ENCODE data around the gene HPGDS. TPM values are rescaled to one million over a fixed set of nuclear protein-coding genes. Genes with fewer than 3 reads are reported as not detected.
A peak's percentile ranks its signal among the peaks of the same experiment; 100 is the strongest.

The HPGDS gene
- total and polyA plus RNA-seq, 2 of the 13 experiments (the other 11 are each of a cell fraction or from before 2014, with no cell fraction given) = not detected

GRCh38 chr4:94329933-94330332 lies 12.7 kb downstream of the HPGDS start:
- Histone ChIP-seq H3K9me3 (ENCODE audit: low read length) (peaks cover 21% of the 10 kb centered on the region), H3K79me2 (ENCODE audit: insufficient read depth, low read length) (no peaks in the 10 kb centered on the region), H4K20me1 (ENCODE audit: insufficient read depth, low read length) (no peaks in the 10 kb centered on the region), H3K4me1 (ENCODE audit: insufficient read depth, low read length) (no peaks in the 10 kb centered on the region), H3K36me3 (replicated peaks in 1 of 2; ENCODE audit: control insufficient read depth in 1 of 2, insufficient read depth in 2 of 2, low read length in 2 of 2) (no peaks in the 10 kb centered on the region), H2AFZ (ENCODE audit: low read length) (no peak overlapping the region), H3K4me2 (ENCODE audit: low read depth, low read length) (no peak overlapping the region), H3K9ac (ENCODE audit: insufficient read depth, low read depth, low read length) (no peak overlapping the region), H3K4me3 (replicated peaks in 1 of 3; ENCODE audit: insufficient read depth in 1 of 3, low read depth in 2 of 3, low read length in 3 of 3) (no peak overlapping the region), H3K27me3 (ENCODE audit: control insufficient read depth in 1 of 2, insufficient read depth in 2 of 2, low read length in 2 of 2) (no peaks in the 10 kb centered on the region), H3K27ac (ENCODE audit: extremely low read length, insufficient read depth, low read length) (no peak overlapping the region)
- in situ Hi-C loops (cut with HindIII; ENCODE audit: extremely low pct_ligation_motif_present, low pct_unique_long_range_greater_than_20kb) (no loop called here), intact Hi-C loops (cut with micrococcal nuclease; ENCODE audit: unreplicated experiment) (no loop called here)
- TF ChIP-seq CBX2 (IDR thresholded peaks at IDR 0.05; ENCODE audit: low read depth, low read length) = no peak
- TF ChIP-seq CBX2 (CRISPR knock-in tag; IDR thresholded peaks at IDR 0.05; ENCODE audit: low read depth) = no peak
- TF ChIP-seq, protein P1, sequence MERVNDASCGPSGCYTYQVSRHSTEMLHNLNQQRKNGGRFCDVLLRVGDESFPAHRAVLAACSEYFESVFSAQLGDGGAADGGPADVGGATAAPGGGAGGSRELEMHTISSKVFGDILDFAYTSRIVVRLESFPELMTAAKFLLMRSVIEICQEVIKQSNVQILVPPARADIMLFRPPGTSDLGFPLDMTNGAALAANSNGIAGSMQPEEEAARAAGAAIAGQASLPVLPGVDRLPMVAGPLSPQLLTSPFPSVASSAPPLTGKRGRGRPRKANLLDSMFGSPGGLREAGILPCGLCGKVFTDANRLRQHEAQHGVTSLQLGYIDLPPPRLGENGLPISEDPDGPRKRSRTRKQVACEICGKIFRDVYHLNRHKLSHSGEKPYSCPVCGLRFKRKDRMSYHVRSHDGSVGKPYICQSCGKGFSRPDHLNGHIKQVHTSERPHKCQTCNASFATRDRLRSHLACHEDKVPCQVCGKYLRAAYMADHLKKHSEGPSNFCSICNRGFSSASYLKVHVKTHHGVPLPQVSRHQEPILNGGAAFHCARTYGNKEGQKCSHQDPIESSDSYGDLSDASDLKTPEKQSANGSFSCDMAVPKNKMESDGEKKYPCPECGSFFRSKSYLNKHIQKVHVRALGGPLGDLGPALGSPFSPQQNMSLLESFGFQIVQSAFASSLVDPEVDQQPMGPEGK (CRISPR knock-in tag; IDR thresholded peaks at IDR 0.05) = no peak
- no peak for TF ChIP-seq MAX (IDR thresholded peaks at IDR 0.05)
- no peak for TF ChIP-seq ZNF33A (CRISPR knock-in tag; IDR thresholded peaks at IDR 0.05; ENCODE audit: borderline replicate concordance)
- no peak for TF ChIP-seq SETDB1 (CRISPR knock-in tag; IDR thresholded peaks at IDR 0.05; ENCODE audit: borderline replicate concordance)
- no peak for TF ChIP-seq ZNF564 (CRISPR knock-in tag; IDR thresholded peaks at IDR 0.05)
- 4% methylated on average over 1 of the region's 1 CpG for WGBS (ENCODE audit: low lambda C conversion rate)
- FAIRE-seq (no peak), ATAC-seq (no peak), DNase-seq (ENCODE audit: low spot score) (no peak)
- CTCF ChIA-PET (ENCODE audit: low intra/inter-chr PET ratio, low total read pairs) = no interaction called here
- no TSS peak for BruUV-seq (replicated peaks)
- POLR2A ChIA-PET = no interaction called here

DNA sequence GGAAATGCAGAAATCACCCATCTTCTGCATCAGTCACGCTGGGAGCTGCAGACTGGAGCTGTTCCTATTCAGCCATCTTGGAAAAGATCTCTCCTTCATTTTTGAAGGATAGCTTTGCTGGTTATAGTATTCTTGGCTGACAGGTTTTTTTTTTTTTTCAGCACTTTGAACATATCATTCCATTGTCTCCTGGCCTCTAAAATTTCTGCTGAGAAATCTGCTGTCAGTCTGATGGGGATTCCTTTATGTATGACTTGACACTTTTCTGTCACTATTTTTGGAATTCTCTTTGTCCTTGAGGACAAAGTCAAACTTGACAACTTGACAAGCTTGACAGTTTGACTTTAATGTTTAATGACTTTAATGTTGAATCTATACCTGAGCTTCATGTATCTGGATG lies 16.8 kb downstream of the HPGDS start:
- no peak overlapping the region for H3K27ac ChIP-seq (ENCODE audit: extremely low read length, insufficient read depth, low read length)
- H3K4me1 ChIP-seq (ENCODE audit: insufficient read depth, low read length) = no peaks in the 10 kb centered on the region
- TF ChIP-seq ZNF136 (CRISPR knock-in tag; IDR thresholded peaks at IDR 0.05; ENCODE audit: low read depth) (peak; percentile 84), NFE2L2 (IDR thresholded peaks at IDR 0.05; ENCODE audit: low read length) (peak; percentile 57; the same call in 1 of the 2 replicates), ZNF317 (CRISPR knock-in tag; IDR thresholded peaks at IDR 0.05) (peak; percentile 96), ZNF121 (CRISPR knock-in tag; IDR thresholded peaks at IDR 0.05) (no peak), ARHGAP35 (CRISPR knock-in tag; IDR thresholded peaks at IDR 0.05; ENCODE audit: borderline replicate concordance) (no peak), ZNF546 (CRISPR knock-in tag; conservative IDR thresholded peaks at IDR 0.05) (no peak), GATA4 (IDR thresholded peaks at IDR 0.05; ENCODE audit: borderline replicate concordance, low read depth) (no peak)
- TF ChIP-seq, protein P2, sequence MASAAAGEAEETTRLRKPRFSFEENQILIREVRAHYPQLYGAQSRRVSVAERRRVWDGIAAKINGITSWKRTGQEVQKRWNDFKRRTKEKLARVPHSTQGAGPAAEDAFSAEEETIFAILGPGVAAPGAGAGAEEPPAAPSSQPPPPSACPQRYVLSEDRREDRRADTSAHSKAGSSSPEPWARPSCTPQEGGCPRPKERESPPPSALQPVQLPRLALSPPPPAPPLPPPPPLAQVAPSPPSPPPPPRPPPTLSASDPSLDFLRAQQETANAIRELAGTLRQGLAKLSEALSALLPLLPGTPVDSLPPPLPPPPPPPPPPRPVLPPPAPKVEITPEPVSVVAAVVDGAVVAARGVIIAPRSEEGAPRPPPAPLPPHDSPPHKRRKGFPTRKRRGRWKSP (CRISPR knock-in tag; IDR thresholded peaks at IDR 0.05) = no peak
- 42% methylated on average over 1 of the region's 1 CpG for WGBS (ENCODE audit: low lambda C conversion rate)
- POLR2A ChIA-PET = no interaction called here
- H3K27me3 ChIP-seq (ENCODE audit: control insufficient read depth in 1 of 2, insufficient read depth in 2 of 2, low read length in 2 of 2) = no peaks in the 10 kb centered on the region
- FAIRE-seq (no peak), DNase-seq (ENCODE audit: low spot score) (no peak), ATAC-seq (no peak)
- CTCF ChIA-PET (ENCODE audit: low intra/inter-chr PET ratio, low total read pairs) = no interaction called here
- intact Hi-C loops (cut with micrococcal nuclease; ENCODE audit: unreplicated experiment) = no loop called here
- no peak overlapping the region for H2AFZ ChIP-seq (ENCODE audit: low read length)
- no peak overlapping the region for H3K4me2 ChIP-seq (ENCODE audit: low read depth, low read length)
- no peak overlapping the region for H3K4me3 ChIP-seq (replicated peaks in 1 of 3; ENCODE audit: insufficient read depth in 1 of 3, low read depth in 2 of 3, low read length in 3 of 3)
- peaks cover 21% of the 10 kb centered on the region for H3K9me3 ChIP-seq (ENCODE audit: low read length)
- H3K36me3 ChIP-seq (replicated peaks in 1 of 2; ENCODE audit: control insufficient read depth in 1 of 2, insufficient read depth in 2 of 2, low read length in 2 of 2) = no peaks in the 10 kb centered on the region
- H3K9ac ChIP-seq (ENCODE audit: insufficient read depth, low read depth, low read length) = no peak overlapping the region
- in situ Hi-C loops (cut with HindIII; ENCODE audit: extremely low pct_ligation_motif_present, low pct_unique_long_range_greater_than_20kb) = no loop called here
- BruUV-seq (replicated peaks) = no TSS peak
- no peaks in the 10 kb centered on the region for H3K79me2 ChIP-seq (ENCODE audit: insufficient read depth, low read length)
- H4K20me1 ChIP-seq (ENCODE audit: insufficient read depth, low read length) = no peaks in the 10 kb centered on the region

All from HepG2 (cell line).